DND-41 (cell line): ENCODE measurements around the gene RNF220.

Source experiments
- CTCF ChIP-seq: IDR thresholded peaks from 2 replicates; pipeline ENCODE4 v1.5.1; 2012; ENCODE audit warnings: borderline replicate concordance, low read length, moderate library complexity, mild to moderate bottlenecking; ENCODE audit not compliant: poor library complexity, severe bottlenecking; ENCODE audit errors: extremely low read depth
- EZH2 ChIP-seq: IDR thresholded peaks from 3 replicates; pipeline ENCODE4 v1.6.1; 2012; ENCODE audit warnings: borderline replicate concordance, low read depth, mild to moderate bottlenecking, moderate library complexity, low read length, inconsistent platforms; ENCODE audit not compliant: severe bottlenecking

- TF ChIP-seq CTCF (no peak), EZH2 (no peak)
Measured at GRCh38 chr1:44485229-44485933, 80.3 kb downstream of the RNF220 start.
